HG03469 (cell line): Measurements from ENCODE around the gene CUL5.

ENCODE experiments used
- ATAC-seq: cut with Tn5 transposase; IDR thresholded peaks from one replicate; pipeline ENCODE4 v1.9.1; 2021; ENCODE audit warnings: mild to moderate bottlenecking, moderate library complexity, moderate number of reproducible peaks; ENCODE audit not compliant: unreplicated experiment

The CUL5 gene

DNA sequence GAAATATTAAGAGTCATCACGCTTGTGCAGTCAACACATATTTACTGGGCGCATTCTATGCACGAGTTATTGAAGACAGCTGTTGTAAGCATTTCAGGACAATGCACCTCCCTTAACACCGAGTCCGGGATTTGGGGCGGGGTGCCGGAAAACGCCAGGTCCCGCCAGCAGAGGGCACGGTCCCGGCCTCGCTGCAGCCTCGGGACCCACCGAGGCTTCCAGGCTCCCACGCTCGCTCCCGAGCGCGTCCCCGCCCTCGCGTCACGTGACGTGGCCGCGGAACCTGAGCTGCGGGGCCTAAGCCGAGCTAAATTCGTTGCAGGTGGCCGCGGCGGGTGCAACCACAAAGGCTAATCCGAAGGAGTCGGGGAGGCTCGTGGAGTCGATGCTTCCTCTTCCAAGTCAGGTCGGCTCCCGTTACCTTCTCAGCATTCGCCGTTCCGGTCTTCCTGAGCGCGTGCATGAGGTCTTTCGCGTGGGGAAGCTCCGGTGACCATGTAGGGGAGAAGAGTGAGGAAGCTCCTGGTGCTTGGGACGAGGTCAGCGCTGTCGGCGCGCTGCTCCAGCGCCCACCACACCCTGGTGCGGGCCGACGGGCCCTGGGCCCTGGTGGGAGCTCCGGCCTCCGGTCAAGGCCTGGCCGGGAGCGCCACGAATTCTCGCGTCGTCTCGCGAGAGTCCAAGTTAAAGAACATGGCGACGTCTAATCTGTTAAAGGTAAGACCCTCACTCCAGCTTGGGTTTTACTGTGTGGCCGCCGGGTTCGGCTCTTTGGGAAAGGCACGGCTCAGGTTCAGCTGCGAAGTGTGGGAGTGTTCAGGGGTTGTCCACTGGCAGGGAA lies at the start of gene CUL5:
Gene CUL5, plus strand, starts transcription at position 243 of the 841 bp plus-strand sequence. Its CDS starts 451 bp downstream, at position 694.
- peak; percentile 77 for ATAC-seq

DNA sequence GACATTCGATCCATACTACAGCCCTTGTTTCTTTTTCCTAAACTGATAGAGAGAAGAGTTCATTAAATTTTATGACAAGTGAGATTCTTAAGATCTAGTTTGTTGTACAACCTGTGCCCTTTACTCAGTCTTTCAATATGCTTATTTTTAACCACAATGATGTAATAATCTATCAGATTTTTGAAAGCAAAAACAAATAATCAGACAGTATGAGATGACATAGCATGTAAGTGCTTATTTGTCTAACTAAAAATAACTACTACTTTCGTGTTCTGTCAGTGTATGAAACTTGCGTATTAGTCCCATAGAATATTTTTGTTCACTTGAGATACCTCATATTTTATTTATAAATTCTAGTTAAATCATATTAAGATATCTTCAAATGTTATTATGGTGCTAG lies 47.2 kb upstream of the CUL5 start:
- no peak for ATAC-seq

GRCh38 chr11:107962181-107962580 lies 46.5 kb upstream of the CUL5 start:
- ATAC-seq = no peak

DNA sequence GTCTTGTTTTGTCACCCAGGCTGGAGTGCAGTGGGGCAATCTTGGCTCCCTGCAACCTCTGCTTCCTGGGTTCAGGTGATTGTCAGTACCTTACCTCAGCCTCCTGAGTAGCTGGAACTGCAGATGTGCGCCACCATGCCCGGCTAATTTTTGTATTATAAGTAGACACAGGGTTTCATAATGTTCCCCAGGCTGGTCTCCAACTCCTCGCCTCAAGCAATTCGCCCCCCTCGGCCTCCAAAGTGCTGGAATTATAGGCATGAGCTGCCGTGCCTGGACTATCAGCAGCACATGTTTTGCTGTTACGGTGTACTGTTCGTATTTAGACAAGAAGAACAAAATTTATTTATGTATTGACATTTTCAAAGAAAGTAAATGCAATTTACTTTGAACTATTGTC lies 45.6 kb upstream of the CUL5 start:
- ATAC-seq = no peak

DNA sequence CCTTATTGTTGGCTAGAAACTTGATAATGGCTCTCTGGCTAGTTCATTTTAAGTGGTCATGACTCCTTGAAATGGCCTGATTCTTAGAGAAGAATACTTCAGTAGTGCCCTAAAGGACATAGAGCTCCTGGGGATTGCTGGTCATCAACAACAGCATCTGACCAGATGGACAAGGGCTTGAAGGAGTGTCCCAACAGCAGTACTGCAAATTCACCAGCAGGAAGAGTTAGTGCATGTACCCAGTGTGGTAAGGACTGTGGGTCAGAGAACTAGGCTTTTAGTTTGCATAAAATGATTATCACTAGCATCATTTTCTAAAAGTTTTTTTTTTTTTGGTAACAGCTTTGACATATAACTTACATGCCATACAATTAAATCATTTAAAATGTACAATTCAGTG lies 39.5 kb upstream of the CUL5 start:
- ATAC-seq = no peak

GRCh38 chr11:107970049-107970448 lies 38.6 kb upstream of the CUL5 start:
- ATAC-seq = no peak

- ATAC-seq = no peak
Observed at GRCh38 chr11:107973641-107974040, 35.1 kb upstream of the CUL5 start.

DNA sequence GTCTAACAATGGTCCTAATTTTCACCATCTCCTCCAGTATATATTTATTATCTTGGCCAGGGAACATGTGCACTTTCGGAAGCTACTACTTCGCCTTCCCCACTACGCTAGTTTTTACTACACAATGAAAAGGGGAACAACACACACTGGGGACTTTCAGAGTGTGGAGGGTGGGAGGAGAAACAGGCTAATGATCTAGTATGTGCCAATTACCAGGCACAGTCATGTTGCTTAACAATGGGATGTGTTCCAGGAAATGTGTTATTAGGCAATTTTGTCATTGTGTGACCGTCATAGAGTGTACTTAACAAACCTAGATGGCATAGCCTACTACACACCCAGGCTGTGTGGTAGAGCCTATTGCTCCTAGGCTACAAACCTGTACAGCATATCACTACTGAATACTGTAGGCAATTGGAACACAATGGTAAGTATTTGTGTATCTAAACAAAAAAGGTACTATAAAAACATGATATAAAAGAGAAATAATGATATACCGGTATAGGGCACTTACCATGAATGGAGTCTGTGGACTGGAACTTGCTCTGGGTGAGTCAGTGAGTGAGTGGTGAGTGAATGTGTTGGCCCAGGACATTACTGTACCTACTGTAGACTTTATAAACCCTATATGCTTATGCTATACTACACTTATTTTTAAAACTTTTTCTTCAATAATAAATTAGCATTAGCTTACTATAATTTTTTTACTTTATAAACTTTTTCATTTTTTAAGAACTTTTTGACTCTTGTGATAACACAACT lies 20.1 kb upstream of the CUL5 start:
- ATAC-seq = no peak

DNA sequence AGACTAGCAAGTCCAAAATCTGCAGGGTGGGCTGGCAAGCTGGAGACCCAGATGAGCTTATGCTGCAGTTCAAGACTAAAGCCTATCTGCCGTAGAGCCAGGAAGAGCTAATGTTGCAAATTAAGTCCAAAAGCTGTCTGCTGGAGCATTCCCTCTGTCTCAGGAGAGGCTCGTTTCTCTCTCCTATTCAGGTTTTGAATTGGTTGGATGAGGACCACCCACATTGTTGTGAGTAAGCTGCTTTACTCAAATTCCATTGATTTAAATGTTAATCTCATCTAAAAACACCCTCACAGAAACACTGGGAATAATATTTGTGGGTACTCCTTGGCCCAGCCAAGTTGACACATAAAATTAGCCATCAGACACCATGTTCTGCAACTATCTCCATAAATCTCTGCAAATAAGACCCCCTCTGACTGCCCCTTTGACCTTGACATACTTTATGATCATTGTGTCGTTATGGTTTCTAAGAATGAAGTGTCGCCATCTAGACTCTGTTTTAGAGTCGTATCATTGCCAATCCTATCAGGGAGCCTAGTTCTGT lies 16.8 kb upstream of the CUL5 start:
- no peak for ATAC-seq

GRCh38 chr11:107996006-107996776 lies 12.5 kb upstream of the CUL5 start:
- ATAC-seq = no peak

- ATAC-seq = no peak
Observed at GRCh38 chr11:107998761-107999160, 9.9 kb upstream of the CUL5 start.

- peak; percentile 71 for ATAC-seq
Observed at GRCh38 chr11:107999759-108000455, 8.8 kb upstream of the CUL5 start.

DNA sequence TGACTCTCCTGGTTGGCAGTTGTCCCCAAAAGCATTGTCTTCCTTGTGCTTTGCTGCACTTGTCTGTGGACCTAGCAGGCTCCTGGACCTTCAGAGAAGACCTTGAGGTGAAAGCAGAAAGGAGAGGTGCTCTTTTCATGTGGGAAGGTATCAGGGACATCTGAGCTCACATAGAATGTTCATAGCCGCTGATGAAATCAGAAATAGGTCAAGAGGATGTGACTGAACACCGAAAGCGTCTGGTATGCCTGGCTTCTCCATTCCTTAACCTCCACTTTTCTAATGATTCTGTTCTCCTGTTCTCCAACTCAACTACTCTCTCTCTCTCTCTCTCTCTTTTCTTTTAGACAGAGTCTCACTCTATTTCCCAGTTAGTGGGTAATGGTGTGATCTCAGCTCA lies 6.2 kb upstream of the CUL5 start:
- ATAC-seq = no peak

DNA sequence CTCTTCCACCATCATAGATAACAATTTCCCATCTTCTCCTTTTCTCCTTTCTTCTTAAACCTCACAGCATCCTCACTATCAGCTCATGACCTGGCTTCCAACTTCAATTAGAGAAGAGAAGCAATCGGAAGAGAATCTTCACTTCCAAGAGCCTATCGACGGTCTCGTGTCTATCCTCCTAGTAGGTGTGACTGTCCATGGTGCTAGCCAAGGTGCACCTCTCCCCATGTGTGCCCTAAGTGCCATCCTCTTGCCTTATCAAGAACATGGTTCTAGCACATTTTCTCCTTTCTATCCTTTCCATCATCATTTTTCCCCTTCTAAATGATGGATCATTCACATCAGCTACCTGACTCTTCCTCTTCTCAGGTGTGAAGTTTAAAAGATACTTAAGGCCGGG lies 5.1 kb upstream of the CUL5 start:
- ATAC-seq = no peak

GRCh38 chr11:108007819-108008218 lies 879 bp upstream of the CUL5 start:
- no peak for ATAC-seq

DNA sequence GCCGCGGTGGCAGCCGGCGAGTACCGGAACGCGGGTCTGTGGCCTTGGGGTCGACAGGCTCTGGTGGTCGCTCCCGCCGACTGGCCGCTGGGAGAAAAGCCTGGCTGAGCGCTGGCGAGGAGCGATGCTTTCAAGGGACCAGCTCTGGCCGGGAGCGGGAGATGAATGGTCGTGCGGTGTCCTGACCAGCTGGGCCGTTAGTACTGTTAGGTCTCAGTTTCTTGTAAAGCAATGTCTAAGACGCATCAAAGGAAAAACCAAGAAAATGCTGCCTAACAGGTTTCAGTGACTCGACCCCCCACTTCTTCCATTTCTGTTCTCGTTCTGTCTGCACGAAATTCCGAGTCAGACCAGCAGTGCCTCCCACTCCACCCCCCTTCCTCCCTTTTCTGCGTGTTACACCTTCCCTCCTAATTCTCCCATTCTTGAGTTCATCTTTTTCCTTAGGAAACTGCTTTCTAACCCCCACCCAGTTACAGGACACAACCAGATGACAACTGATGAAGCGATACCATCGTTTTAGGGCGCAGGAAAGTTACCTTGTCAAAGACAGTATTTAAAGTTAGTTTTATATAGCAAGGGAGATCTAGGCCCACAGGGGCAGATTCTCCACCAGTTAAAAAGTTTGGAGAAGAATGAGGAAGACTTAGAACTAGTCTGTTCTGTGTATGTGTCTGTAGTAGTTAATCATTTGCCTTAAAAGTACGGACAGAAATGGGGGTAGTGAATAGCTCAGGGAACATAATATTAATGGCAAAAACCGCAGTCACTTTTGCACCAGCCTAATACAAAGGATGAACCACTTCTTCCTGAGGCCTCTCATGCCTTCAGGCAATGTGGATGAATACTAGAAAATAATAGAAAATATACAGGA lies 1.0 kb downstream of the CUL5 start:
- ATAC-seq = peak; percentile 1

DNA sequence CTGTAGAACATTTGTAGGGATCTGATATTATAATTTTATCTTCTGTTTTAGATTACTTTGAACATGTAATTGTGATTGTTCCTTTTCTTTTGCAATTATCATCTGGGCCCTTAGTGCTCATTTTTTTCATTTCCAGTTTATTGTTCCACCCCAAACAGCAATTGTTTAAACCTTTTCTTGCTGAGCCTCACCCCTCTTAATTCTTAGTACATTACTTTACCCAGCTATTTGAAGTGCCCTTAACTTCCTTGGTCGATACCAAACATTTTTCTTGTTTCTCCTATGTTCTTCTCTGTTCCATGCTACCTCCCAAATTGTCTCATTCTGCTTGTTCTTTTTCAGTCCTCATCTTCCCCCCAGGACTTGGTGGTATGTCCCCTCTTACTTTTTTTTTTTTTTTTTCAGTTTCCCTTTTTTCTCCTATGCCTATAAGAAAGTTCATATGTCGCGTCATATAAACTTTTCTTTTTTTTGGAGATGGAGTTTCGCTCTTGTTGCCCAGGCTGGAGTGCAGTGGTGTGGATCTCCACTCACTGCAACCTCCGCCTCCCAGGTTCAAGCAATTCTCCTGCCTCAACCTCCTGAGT lies 3.5 kb downstream of the CUL5 start:
- no peak for ATAC-seq

GRCh38 chr11:108016647-108017046 lies 7.9 kb downstream of the CUL5 start:
- ATAC-seq = no peak

GRCh38 chr11:108018708-108019107 lies 10.0 kb downstream of the CUL5 start:
- no peak for ATAC-seq
